B cell (primary cell): ENCODE results near the gene LRR1.

Source experiments
- EZH2 ChIP-seq: IDR thresholded peaks from 2 replicates; pipeline ENCODE4 v1.6.1; 2012; ENCODE audit warnings: borderline replicate concordance, low read depth, mild to moderate bottlenecking, moderate library complexity, low read length; ENCODE audit not compliant: insufficient read depth, poor library complexity, severe bottlenecking
- TF ChIP-seq, protein P1 (sequence below): fragments of 200-600 bp; IDR thresholded peaks from one replicate; pipeline ENCODE4 v1.8.0; 2022; ENCODE audit warnings: antibody characterized with exemption, mild to moderate bottlenecking

DNA sequence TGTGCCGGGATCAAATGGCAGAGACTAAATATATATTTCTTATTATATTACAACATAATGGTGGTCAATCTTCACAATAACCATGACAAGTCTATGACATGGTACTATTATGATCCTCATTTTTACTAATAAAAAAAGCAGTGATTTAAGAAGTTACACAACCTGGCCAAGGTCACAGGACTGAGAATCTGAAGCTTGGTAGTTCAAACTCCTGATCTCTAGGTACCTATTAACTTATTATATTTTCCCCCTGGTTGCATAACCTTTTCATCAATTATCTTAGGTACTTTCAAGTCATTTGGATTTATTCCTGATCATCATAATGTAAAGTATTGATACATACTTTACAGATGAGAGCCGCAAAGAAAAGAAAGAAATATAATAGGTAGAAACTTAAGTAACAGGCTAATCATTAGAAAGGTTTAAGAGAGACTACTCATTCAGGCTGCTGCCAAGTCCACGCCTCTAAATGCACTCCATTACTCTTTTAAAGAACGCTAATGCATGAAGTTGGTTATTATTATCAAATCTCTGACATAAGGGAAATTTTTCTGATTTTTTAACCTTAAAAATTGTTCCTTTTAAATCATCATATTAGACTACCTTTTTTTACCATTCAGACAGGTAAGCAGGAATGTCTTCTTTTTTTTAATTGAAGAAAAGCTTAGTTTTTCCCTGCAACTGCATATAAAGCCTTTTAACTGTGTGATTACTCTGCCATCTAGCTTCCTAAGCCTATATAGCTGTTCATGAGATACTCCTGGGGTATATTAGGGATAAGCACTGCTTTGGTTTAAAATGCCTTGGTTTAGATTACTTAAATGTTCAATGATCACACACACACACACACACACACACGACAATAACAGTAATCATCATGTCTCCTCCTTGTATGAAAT, 48.2 kb upstream of the LRR1 start:
- no peak for TF ChIP-seq EZH2
- TF ChIP-seq, protein P1, sequence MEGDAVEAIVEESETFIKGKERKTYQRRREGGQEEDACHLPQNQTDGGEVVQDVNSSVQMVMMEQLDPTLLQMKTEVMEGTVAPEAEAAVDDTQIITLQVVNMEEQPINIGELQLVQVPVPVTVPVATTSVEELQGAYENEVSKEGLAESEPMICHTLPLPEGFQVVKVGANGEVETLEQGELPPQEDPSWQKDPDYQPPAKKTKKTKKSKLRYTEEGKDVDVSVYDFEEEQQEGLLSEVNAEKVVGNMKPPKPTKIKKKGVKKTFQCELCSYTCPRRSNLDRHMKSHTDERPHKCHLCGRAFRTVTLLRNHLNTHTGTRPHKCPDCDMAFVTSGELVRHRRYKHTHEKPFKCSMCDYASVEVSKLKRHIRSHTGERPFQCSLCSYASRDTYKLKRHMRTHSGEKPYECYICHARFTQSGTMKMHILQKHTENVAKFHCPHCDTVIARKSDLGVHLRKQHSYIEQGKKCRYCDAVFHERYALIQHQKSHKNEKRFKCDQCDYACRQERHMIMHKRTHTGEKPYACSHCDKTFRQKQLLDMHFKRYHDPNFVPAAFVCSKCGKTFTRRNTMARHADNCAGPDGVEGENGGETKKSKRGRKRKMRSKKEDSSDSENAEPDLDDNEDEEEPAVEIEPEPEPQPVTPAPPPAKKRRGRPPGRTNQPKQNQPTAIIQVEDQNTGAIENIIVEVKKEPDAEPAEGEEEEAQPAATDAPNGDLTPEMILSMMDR, result no peak
